Activated CD4-positive, alpha-beta T cell treated with anti-CD3 and anti-CD28 coated beads for 48 hours (primary cell): Measurements from ENCODE around the gene CMA1.

Experiments
- DNase-seq: peaks from one replicate; pipeline ENCODE4 v3.0.0-alpha.2; 2020

CMA1 gene

GRCh38 chr14:24465368-24465767, 42.7 kb downstream of the CMA1 start:
- no peak for DNase-seq

GRCh38 chr14:24463884-24464785, 43.9 kb downstream of the CMA1 start:
- no peak for DNase-seq

GRCh38 chr14:24463017-24463883, 44.8 kb downstream of the CMA1 start:
- DNase-seq, result no peak

- no peak for DNase-seq
Observed at GRCh38 chr14:24461336-24461735, 46.7 kb downstream of the CMA1 start.

- DNase-seq, result no peak
Observed at GRCh38 chr14:24459331-24459730, 48.7 kb downstream of the CMA1 start.

GRCh38 chr14:24458736-24459135, 49.3 kb downstream of the CMA1 start:
- DNase-seq, result no peak

- peak; percentile 32 for DNase-seq
Observed at GRCh38 chr14:24456980-24457379, 51.1 kb downstream of the CMA1 start.
